ENCODE data around the gene UMODL1.
"Not testable (repeated sequence)": the region's sequence is repeated elsewhere in the genome, so short reads cannot be mapped to it uniquely, and the experiment has no call there.

The UMODL1 gene

GRCh38 chr21:42113926-42114409, 42.9 kb downstream of the UMODL1 start:
- TF ChIP-seq PATZ1 (CRISPR knock-in tag; IDR thresholded peaks at IDR 0.05; ENCODE audit: borderline replicate concordance): no peak
- no peak for ATAC-seq

- no peak for TF ChIP-seq ISL1 (CRISPR knock-in tag; IDR thresholded peaks at IDR 0.05)
- no peak for TF ChIP-seq CSDC2 (CRISPR knock-in tag; IDR thresholded peaks at IDR 0.05)
- TF ChIP-seq CSRNP3 (CRISPR knock-in tag; IDR thresholded peaks at IDR 0.05): no peak
- no peak for TF ChIP-seq CREB5 (CRISPR knock-in tag; IDR thresholded peaks at IDR 0.05; ENCODE audit: low read depth)
- TF ChIP-seq ZNF70 (CRISPR knock-in tag; IDR thresholded peaks at IDR 0.05): no peak
- no peak for TF ChIP-seq TOX (CRISPR knock-in tag; IDR thresholded peaks at IDR 0.05; ENCODE audit: borderline replicate concordance)
- no peak for TF ChIP-seq ZNF565 (CRISPR knock-in tag; conservative IDR thresholded peaks at IDR 0.05; ENCODE audit: low read depth)
- no peak for TF ChIP-seq ZNF8 (CRISPR knock-in tag; IDR thresholded peaks at IDR 0.05)
- ATAC-seq: no peak
Observed at GRCh38 chr21:42114646-42115045, 43.5 kb downstream of the UMODL1 start.

GRCh38 chr21:42115136-42115683, 44.1 kb downstream of the UMODL1 start:
- no peak for TF ChIP-seq ZNF8 (CRISPR knock-in tag; IDR thresholded peaks at IDR 0.05)
- no peak for TF ChIP-seq POU6F1 (CRISPR knock-in tag; IDR thresholded peaks at IDR 0.05; ENCODE audit: borderline replicate concordance, low read depth)
- TF ChIP-seq SNAI2 (CRISPR knock-in tag; IDR thresholded peaks at IDR 0.05): no peak
- TF ChIP-seq ISL1 (CRISPR knock-in tag; IDR thresholded peaks at IDR 0.05): no peak
- no peak for TF ChIP-seq PPARA (CRISPR knock-in tag; IDR thresholded peaks at IDR 0.05; ENCODE audit: borderline replicate concordance)
- no peak for TF ChIP-seq RARB (CRISPR knock-in tag; IDR thresholded peaks at IDR 0.05)
- no peak for TF ChIP-seq ZFP30 (CRISPR knock-in tag; IDR thresholded peaks at IDR 0.05)
- no peak for TF ChIP-seq CSDC2 (CRISPR knock-in tag; IDR thresholded peaks at IDR 0.05)
- TF ChIP-seq CSRNP3 (CRISPR knock-in tag; IDR thresholded peaks at IDR 0.05): no peak
- TF ChIP-seq CREB5 (CRISPR knock-in tag; IDR thresholded peaks at IDR 0.05; ENCODE audit: low read depth): no peak
- no peak for TF ChIP-seq TSHZ2 (CRISPR knock-in tag; IDR thresholded peaks at IDR 0.05)
- TF ChIP-seq OSR1 (CRISPR knock-in tag; IDR thresholded peaks at IDR 0.05): no peak
- no peak for TF ChIP-seq TOX (CRISPR knock-in tag; IDR thresholded peaks at IDR 0.05; ENCODE audit: borderline replicate concordance)
- no peak for ATAC-seq

- not testable (repeated sequence) for ATAC-seq
Observed at GRCh38 chr21:42116551-42116950, 45.4 kb downstream of the UMODL1 start.
